Activated CD4-positive, alpha-beta T cell treated with anti-CD3 and anti-CD28 coated beads, Interleukin-2, amount 50 U/mL, for 24 hours (primary cell): Measurements from ENCODE around the gene MYO1A.
"Not testable (repeated sequence)": the region's sequence is repeated elsewhere in the genome, so short reads cannot be mapped to it uniquely, and the experiment has no call there.

ENCODE experiments used
- DNase-seq, 2 donors: peaks; one replicate each; pipeline ENCODE4 v3.0.0-alpha.2; 2020; ENCODE audit warnings: low read depth in 1 of 2, low spot score in 1 of 2

Gene MYO1A

GRCh38 chr12:57019983-57020719 is 29.8 kb downstream of the MYO1A start:
- DNase-seq = no peak

- no peak for DNase-seq
Observed at GRCh38 chr12:57018906-57019305, 31.0 kb downstream of the MYO1A start.

GRCh38 chr12:57018353-57018752 is 31.6 kb downstream of the MYO1A start:
- DNase-seq = not testable (repeated sequence)

- no peak for DNase-seq
Observed at GRCh38 chr12:57016348-57016747, 33.6 kb downstream of the MYO1A start, which contains the start of gene TAC3. TSS of gene TAC3 (minus strand) at chr12:57016529. CDS start at chr12:57015797, 732 bp downstream.

DNA sequence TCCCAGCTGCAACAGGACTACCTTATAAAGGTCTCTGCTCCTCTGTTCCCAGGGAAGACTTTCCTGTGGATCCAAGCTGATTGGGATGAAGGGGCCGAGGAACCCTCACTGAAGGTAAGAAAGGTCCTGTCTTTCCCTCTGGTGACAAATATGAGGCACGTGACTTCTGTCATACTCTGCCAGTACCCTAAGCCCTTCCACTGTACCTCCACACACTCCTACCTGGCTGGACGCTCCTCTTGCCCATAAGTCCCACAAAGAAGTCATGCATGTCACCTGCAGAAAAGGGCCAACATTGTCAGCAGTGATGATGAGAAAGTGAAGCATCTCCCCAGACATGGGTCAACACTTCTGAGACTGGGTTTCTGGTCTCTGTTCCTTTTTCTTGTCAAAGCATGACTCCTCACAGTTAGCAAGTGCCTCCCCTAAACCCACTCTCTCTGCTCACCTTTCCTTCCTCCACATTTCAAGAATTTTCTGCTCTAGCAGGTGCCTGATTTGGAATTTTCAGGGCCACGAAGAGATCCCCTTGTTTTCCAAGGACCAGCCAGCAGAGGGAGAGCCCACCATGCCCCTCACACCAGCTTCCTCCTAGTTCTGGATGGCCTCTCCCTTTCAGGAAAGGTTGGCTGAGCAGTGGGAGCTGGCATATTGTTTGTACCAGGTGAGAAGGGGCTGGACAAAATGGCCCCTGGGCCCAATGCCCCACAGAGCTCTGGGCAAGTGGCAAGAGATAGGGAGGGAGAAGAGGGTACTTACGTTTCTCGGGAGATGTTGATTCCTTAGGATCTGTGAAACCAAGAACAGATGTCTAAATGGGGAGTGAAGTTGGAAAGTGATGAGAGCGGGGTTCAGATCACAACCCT is 37.1 kb downstream of the MYO1A start:
- no peak for DNase-seq

GRCh38 chr12:57011438-57012424 is 38.2 kb downstream of the MYO1A start:
- DNase-seq = peak in 1 of 2 donors; percentile 11

DNA sequence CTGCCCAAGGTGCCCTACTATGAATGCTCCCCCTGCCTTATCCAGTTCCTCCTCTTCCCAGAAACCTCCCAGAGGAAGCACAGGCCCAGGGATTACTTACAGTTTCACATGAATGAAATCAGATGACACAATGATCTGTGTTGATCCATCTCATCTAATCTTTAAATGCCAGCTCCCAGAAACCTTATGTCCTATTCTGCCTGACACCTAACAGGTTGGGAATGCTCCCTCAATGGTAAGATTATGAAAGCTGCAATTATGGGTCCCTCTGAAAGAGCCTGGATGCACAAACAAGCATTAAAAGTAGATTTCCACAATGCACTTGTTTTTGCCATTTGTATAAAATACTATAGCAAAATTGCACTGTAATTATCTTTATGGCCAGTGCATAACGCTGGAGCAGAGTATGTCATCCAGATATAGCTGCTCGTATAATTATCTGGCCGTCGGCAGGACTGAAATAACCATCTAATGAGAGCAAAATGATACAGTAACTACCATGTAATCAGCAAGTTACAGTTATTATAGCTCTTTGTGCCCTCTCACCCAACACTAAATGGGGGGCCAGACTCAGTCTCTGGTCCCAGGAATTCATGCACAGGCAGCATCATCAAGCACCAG is 39.2 kb downstream of the MYO1A start:
- DNase-seq = no peak

DNA sequence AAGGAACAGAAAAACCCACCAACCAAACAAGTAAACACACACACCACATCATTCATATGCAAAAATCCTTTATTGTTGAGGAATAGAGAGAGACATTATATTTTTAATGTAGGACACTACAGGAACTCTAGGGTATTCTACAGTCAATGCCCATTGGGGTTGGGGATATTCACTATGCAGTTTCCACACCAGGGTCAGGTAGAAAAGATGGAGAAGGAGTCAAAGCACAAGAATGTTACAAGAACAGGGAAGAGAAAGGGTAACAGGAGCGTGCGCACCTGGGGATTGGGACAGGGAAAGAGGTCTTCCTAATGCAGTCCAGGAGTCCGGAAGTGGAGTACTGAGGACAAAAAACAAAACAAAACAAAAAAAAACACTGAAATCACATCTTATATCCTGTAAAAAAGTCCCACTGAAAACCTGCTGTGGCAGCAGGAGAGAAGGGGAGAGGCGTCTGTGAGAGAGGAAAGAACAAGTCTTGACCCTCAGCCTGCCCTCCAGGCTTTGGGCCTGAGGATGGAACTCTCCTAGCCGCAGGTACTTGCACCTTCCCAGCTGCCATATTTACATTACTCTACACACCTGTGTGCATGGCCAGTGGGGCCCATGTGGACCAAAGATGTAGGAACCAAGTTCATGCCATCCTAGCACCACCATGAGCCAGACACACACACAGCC is 39.8 kb downstream of the MYO1A start:
- DNase-seq = no peak

- no peak for DNase-seq
Observed at GRCh38 chr12:57008178-57008577, 41.8 kb downstream of the MYO1A start.

DNA sequence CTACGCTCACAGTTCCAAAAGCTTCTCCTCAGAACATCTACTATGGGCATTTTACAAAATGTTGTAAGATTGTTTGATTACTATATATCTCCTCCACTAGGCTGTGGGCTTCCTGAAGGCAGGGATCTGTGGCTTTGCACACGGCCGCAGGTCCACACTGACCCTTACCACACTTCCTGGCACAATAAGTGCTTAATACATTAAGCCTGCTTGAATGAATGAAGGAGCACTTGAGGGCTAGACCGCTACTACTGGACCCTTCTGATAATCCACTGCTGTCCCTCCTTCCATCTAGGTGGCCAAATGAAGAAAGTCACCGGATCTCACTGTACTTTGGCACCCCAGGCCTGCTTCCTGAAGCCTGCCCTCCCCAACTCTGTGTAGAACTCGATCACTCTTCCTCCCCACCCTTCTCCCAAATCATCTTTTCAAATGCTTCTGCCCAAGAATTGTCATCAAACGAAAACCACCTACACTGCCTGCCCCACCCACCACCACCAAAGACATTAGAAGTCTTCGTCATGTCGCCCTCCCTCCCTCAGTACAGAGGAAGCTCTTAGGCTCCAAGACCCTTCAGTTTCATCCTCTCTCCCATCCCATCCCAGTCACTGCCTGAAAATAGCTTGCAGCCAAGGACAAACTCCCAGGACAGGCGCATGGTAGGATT is 43.0 kb downstream of the MYO1A start:
- DNase-seq = no peak

- DNase-seq = peak; percentile 16 to 39
Observed at GRCh38 chr12:57005980-57006808, 43.7 kb downstream of the MYO1A start, which contains the start of gene ZBTB39. TSS of gene ZBTB39 (minus strand) at chr12:57006546. CDS start at chr12:57004917, 1,629 bp downstream.

GRCh38 chr12:57004651-57005050 is 45.3 kb downstream of the MYO1A start:
- no peak for DNase-seq

- DNase-seq = no peak
Observed at GRCh38 chr12:57003395-57003794, 46.5 kb downstream of the MYO1A start.

- peak; percentile 56 to 62 for DNase-seq
Observed at GRCh38 chr12:57001448-57001906, 48.5 kb downstream of the MYO1A start.

DNA sequence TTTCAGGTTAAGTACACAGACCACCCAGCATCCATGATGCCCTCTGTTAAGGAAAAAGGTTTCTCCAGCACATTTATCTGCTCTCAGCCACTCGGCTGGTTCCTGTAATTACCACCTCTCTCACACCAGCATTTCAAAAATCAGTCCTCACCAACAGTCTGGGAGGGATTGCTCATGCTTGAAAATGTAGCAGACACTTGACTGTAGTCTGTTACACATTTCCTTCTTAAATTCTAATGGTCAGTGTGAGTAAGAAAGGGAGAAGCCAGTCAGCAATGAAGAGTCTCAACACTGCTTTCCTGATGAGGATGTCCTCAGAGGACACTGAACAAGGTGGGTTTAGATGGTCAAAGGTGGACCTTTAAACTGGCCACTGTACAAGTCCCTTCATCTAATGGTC is 49.5 kb downstream of the MYO1A start:
- DNase-seq = no peak

DNA sequence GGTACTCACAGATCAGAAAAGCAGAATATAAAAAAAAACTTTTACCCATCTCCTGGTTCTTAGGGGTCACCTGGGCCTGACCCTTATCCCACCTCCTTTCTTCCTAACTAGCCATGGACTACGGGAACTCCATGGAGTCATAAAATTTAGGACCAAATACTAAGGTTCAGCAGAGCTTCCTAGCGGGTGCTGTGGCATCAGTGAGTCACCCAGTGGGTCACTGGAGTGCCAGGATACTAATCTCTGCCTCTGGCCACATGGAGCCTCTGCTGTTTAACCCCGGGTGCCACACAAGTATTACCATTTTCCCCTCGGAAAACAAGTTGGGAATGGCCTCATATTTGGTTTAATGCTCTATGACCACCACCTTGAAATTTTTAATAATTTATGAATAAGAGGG is 50.5 kb downstream of the MYO1A start:
- no peak for DNase-seq

DNA sequence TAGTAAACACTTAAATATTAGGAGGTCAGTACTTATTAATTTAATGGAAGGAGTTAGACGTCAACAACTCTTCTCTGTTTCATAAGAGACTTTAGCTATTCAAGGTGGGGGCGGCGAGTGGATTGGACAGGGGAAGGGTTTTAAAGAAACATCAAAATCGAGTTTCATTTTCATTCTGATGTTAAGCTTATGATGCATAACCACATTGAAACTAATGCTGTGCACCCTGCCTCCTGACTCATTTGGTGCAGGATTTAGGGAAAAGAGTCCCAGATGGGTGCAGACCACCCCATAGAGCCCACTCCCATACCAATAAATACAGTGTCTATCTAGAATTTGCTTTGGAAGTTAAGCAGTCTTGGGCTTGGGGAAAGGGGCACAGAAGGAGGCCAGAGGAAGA is 50.9 kb downstream of the MYO1A start:
- DNase-seq = peak in 1 of 2 donors; percentile 35

- DNase-seq = no peak
Observed at GRCh38 chr12:56998316-56998715, 51.6 kb downstream of the MYO1A start.
